Vagina (tissue), 2 donors: ENCODE results near the gene STXBP1.

Experiments
- CTCF ChIP-seq, 3 experiments: fragments of 450-650 bp in 2 of 3; fragments of 200-600 bp in 1 of 3; sonication (generic) in 1 of 3; IDR thresholded peaks; one replicate each; pipeline ENCODE4 v1.5.1; 2017 to 2019; ENCODE audit warnings: antibody characterized with exemption in 3 of 3, mild to moderate bottlenecking in 2 of 3, moderate library complexity in 2 of 3
- POLR2A ChIP-seq, 2 donors: fragments of 450-650 bp; IDR thresholded peaks; one replicate each; pipeline ENCODE4 v1.6.1; 2017; ENCODE audit warnings: antibody characterized with exemption in 2 of 2, mild to moderate bottlenecking in 2 of 2, moderate library complexity in 2 of 2

- TF ChIP-seq CTCF (IDR thresholded peaks at IDR 0.05) (no peak), POLR2A (IDR thresholded peaks at IDR 0.05) (no peak)
These were observed 6.0 kb upstream of the STXBP1 start for GRCh38 chr9:127606043-127606442.
